ENCODE measurements around the gene PTPN5. TPM values are rescaled to one million over a fixed set of nuclear protein-coding genes. Genes with fewer than 3 reads are reported as not detected.

Gene PTPN5
- polyA plus RNA-seq, 3 donors, result not detected

DNA sequence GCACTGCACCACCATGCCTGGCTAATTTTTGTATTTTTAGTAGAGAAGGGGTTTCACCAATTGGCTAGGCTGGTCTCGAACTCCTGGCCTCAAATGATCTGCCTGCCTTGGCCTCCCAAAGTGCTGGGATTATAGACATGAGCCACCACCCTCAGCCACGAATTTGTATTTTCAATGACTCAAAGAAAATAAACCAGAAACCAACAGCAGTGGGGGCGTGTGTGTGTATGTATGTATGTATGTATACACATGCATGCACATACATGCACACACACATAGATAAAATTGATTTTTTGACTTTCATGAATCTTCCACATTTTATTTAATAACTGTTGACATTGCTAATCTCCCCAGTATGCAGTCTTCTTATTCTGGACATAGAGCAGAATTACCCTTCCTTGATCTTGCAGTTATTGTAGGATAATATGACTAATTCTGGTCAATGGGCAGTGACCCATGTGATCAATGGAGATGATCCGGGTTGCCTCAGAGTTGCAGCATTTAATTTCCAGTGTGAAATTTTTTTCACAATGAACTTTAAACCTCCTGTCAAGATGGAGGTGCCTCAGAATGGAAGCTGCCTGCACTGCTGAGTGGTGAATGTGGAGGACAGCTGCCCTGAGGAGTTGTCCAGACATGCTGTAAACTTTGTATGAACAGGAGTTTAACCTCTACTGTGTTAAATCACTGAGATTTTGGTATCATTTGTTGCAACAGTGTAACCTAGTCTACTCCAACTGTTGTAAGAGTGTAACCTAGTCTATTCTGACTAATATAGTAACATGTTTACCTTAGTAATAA lies 12.8 kb upstream of the PTPN5 start:
- peaks cover 2 to 4% of the 10 kb centered on the region in 2 donors for H3K27me3 ChIP-seq (ENCODE audit: control insufficient read depth in 2 of 2, insufficient read depth in 2 of 2, low read length in 2 of 2)
- no peaks in the 10 kb centered on the region for H3K79me2 ChIP-seq (ENCODE audit: insufficient read depth, low read length)
- no peaks in the 10 kb centered on the region for H3K9me3 ChIP-seq (replicated peaks in 1 of 2; ENCODE audit: control insufficient read depth in 1 of 2, insufficient read depth in 1 of 2, low read length in 2 of 2)
- H3K9ac ChIP-seq (ENCODE audit: insufficient read depth, low read length, poor library complexity, severe bottlenecking), result no peak overlapping the region
- Mint-ChIP-seq H3K9me3 (no peaks in the 10 kb centered on the region), H3K36me3 (no peaks in the 10 kb centered on the region), H3K27ac (no peak overlapping the region), H3K4me1 (no peaks in the 10 kb centered on the region), H3K4me3 (peak overlapping the region in 1 of 2 donors; percentile 32), H3K27me3 (ENCODE audit: low read depth in 3 of 3) (peaks cover 4 to 22% (median 9%) of the 10 kb centered on the region in 3 donors)
- H4K20me1 ChIP-seq (ENCODE audit: insufficient read depth, low read length), result no peaks in the 10 kb centered on the region
- intact Hi-C loops (cut with micrococcal nuclease), result no loop called here
- no peak for DNase-seq
- TF ChIP-seq, protein P1, sequence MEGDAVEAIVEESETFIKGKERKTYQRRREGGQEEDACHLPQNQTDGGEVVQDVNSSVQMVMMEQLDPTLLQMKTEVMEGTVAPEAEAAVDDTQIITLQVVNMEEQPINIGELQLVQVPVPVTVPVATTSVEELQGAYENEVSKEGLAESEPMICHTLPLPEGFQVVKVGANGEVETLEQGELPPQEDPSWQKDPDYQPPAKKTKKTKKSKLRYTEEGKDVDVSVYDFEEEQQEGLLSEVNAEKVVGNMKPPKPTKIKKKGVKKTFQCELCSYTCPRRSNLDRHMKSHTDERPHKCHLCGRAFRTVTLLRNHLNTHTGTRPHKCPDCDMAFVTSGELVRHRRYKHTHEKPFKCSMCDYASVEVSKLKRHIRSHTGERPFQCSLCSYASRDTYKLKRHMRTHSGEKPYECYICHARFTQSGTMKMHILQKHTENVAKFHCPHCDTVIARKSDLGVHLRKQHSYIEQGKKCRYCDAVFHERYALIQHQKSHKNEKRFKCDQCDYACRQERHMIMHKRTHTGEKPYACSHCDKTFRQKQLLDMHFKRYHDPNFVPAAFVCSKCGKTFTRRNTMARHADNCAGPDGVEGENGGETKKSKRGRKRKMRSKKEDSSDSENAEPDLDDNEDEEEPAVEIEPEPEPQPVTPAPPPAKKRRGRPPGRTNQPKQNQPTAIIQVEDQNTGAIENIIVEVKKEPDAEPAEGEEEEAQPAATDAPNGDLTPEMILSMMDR (IDR thresholded peaks at IDR 0.05), result no peak
- no peak overlapping the region for H3K4me3 ChIP-seq (replicated peaks in 1 of 3; ENCODE audit: low read depth in 2 of 3, low read length in 3 of 3)
- H3K36me3 ChIP-seq (replicated peaks in 1 of 2; ENCODE audit: control insufficient read depth in 1 of 2, insufficient read depth in 2 of 2, low read length in 2 of 2), result no peaks in the 10 kb centered on the region
- no peak overlapping the region for H3K4me2 ChIP-seq (replicated peaks; ENCODE audit: extremely low read depth, low read length, poor library complexity, severe bottlenecking)
- H3K4me1 ChIP-seq (ENCODE audit: control insufficient read depth in 1 of 2, insufficient read depth in 2 of 2, low read length in 2 of 2), result no peaks in the 10 kb centered on the region
- no CpG with 5 or more reads among the region's 4 CpGs for WGBS (ENCODE audit: insufficient coverage)
- H2AFZ ChIP-seq (ENCODE audit: insufficient read depth, low read depth, low read length, poor library complexity, severe bottlenecking), result no peak overlapping the region
- no peak overlapping the region for H3K27ac ChIP-seq (ENCODE audit: low read depth in 1 of 2, low read length in 2 of 2)

DNA sequence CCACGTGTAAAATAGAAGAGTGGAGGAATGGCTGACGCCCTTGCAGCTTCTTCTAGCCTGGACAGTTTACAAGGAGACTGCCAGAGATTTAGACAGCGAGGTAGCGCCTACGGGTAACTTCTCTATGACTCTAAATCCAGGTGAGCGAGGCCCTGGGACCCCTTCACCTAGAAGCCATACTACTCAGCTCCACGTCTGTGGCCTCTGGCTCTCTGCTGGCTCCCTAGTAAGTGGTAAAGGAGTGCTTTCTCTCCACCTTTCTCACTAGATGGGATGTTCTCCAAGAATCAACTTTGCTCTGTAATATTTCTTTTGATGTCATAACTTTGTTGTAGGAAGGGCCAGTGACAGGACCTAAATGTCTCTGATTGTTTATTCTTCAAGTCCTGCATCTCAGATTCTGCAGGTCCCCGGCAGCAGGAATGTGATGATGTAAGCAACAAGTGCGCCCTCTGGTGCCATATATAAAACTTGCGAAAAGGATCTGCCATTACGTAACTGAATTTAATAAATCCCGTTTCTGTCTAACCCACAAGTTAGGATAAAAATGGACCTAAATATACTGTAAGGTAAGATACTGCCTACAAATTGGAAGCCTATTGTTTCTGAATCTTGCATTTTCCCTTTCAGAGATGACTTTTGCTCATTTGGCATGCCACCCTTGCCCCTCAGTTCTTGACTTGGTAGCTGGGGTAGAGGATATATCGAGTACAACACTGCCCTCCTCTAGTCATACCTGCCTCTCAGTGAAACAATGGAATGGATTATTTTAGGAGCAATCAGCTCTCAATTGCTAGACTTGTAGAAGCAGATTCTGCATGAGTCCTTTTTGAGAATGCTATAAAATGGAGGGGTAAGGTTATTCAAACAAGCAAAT lies 11.0 kb upstream of the PTPN5 start:
- Mint-ChIP-seq H3K27ac (no peak overlapping the region), H3K9me3 (no peaks in the 10 kb centered on the region), H3K4me1 (peaks cover 4% of the 10 kb centered on the region), H3K36me3 (no peaks in the 10 kb centered on the region), H3K4me3 (no peak overlapping the region), H3K27me3 (ENCODE audit: low read depth in 3 of 3) (peaks cover 8 to 22% (median 10%) of the 10 kb centered on the region in 3 donors)
- no peak overlapping the region for H3K9ac ChIP-seq (ENCODE audit: insufficient read depth, low read length, poor library complexity, severe bottlenecking)
- H3K36me3 ChIP-seq (replicated peaks in 1 of 2; ENCODE audit: control insufficient read depth in 1 of 2, insufficient read depth in 2 of 2, low read length in 2 of 2), result no peaks in the 10 kb centered on the region
- H2AFZ ChIP-seq (ENCODE audit: insufficient read depth, low read depth, low read length, poor library complexity, severe bottlenecking), result no peak overlapping the region
- intact Hi-C loops (cut with micrococcal nuclease), result no loop called here
- peaks cover 2% of the 10 kb centered on the region in 2 donors for H3K27me3 ChIP-seq (ENCODE audit: control insufficient read depth in 2 of 2, insufficient read depth in 2 of 2, low read length in 2 of 2)
- TF ChIP-seq, protein P1 (IDR thresholded peaks at IDR 0.05), result peak; percentile 45
- H3K79me2 ChIP-seq (ENCODE audit: insufficient read depth, low read length), result no peaks in the 10 kb centered on the region
- H3K27ac ChIP-seq (ENCODE audit: low read depth in 1 of 2, low read length in 2 of 2), result no peak overlapping the region
- peak in 2 of 3 donors; percentile 14 to 15 for DNase-seq
- no peak overlapping the region for H3K4me2 ChIP-seq (replicated peaks; ENCODE audit: extremely low read depth, low read length, poor library complexity, severe bottlenecking)
- WGBS (ENCODE audit: insufficient coverage), result 8% methylated on average over 2 of the region's 13 CpGs
- no peaks in the 10 kb centered on the region for H4K20me1 ChIP-seq (ENCODE audit: insufficient read depth, low read length)
- H3K9me3 ChIP-seq (replicated peaks in 1 of 2; ENCODE audit: control insufficient read depth in 1 of 2, insufficient read depth in 1 of 2, low read length in 2 of 2), result no peaks in the 10 kb centered on the region
- H3K4me1 ChIP-seq (ENCODE audit: control insufficient read depth in 1 of 2, insufficient read depth in 2 of 2, low read length in 2 of 2), result no peaks in the 10 kb centered on the region
- no peak overlapping the region for H3K4me3 ChIP-seq (replicated peaks in 1 of 3; ENCODE audit: low read depth in 2 of 3, low read length in 3 of 3)
